Left lung (tissue), 10 donors: ENCODE measurements around the gene IGF2BP2. TPM values are rescaled to one million over a fixed set of nuclear protein-coding genes. Genes with fewer than 3 reads are reported as not detected.
"Not testable (repeated sequence)": the region's sequence is repeated elsewhere in the genome, so short reads cannot be mapped to it uniquely, and the experiment has no call there.

ENCODE experiments used
- ATAC-seq: fragments of 200-7000 bp; cut with Tn5 transposase; one replicate; pipeline ENCODE4 v1.9.1; 2020; ENCODE audit warnings: moderate library complexity
- DNase-seq, 4 donors: peaks; one replicate each; pipeline ENCODE4 v3.0.0-alpha.2; 2013 to 2020
- H3K27ac ChIP-seq, 2 donors: fragments of 200-600 bp; sonication (generic) in 1 of 2; one replicate each; pipeline versions ENCODE4 v1.5.0 to v1.8.0; 2020 to 2021
- H3K27me3 ChIP-seq, 2 donors: fragments of 200-600 bp; sonication (generic) in 1 of 2; one replicate each; pipeline versions ENCODE4 v1.5.0 to v1.8.0; 2020 to 2021
- H3K36me3 ChIP-seq, 2 donors: fragments of 200-600 bp; sonication (generic) in 1 of 2; one replicate each; pipeline versions ENCODE4 v1.5.0 to v1.8.0; 2020 to 2021
- H3K4me1 ChIP-seq, 2 donors: fragments of 200-600 bp; one replicate each; pipeline ENCODE4 v1.8.0; 2021
- H3K4me3 ChIP-seq, 2 donors: fragments of 200-600 bp; sonication (generic) in 1 of 2; one replicate each; pipeline versions ENCODE4 v1.5.0 to v1.8.0; 2020 to 2021; ENCODE audit warnings: mild to moderate bottlenecking in 1 of 2
- H3K9me3 ChIP-seq, 2 donors: fragments of 200-600 bp; sonication (generic) in 1 of 2; one replicate each; pipeline versions ENCODE4 v1.5.0 to v1.8.0; 2020 to 2021
- intact Hi-C, 2 donors: fragments of 100-400 bp; cut with DNase I; formaldehyde crosslinking; loops; one replicate each; pipeline versions ENCODE4 v1.11.2 to v1.14.2; 2022
- polyA plus RNA-seq, 6 donors: library from polyadenylated mRNA; unstranded; fragments of 120-200 nt; gene quantifications; one replicate each; pipeline ENCODE4 v1.2.1, GENCODE V29; 2013; ENCODE audit not compliant: insufficient read length in 6 of 6
- total RNA-seq, 2 donors: library from RNA; stranded (reverse); fragmentation: NEBNext Ultra II Directional; extraction: Animal tissue kit (Norgen Biotek cat#: 25700); gene quantifications; one replicate each; pipeline ENCODE4 v1.2.1, GENCODE V29; 2021
- TF ChIP-seq, protein P1 (sequence below), 2 donors: fragments of 200-600 bp; sonication (generic) in 1 of 2; IDR thresholded peaks; one replicate each; pipeline versions ENCODE4 v1.5.0 to v1.8.0; 2021; ENCODE audit warnings: antibody characterized with exemption in 2 of 2
- donor health status: DM: no; HTN: yes; CAD: no.
- donor health status: DM: no; HTN: no; CAD: no.

Gene IGF2BP2
- total and polyA plus RNA-seq, 8 donors, result 16.8 to 78.9 (median 67.7) TPM

DNA sequence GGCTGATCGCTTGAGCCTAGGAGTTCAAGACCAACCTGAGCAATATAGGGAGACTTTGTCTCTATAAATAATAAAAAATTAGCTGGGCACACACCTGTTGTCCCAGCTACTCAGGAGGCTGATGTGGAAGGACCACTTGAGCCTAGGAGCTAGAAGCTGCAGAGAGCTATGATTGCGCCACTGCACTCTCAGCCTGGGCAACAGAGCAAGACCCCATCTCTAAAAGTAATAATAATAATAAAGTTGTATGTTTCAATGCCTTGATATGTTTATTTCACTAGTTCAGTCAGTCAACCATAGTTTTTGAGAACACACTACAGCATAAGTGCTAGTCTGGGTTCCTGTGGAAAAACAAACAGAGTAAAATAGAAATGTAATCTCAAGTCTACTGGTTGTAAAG, 36.5 kb downstream of the IGF2BP2 start:
- H3K9me3 ChIP-seq, result no peaks in the 10 kb centered on the region
- no peaks in the 10 kb centered on the region for H3K27me3 ChIP-seq
- no peaks in the 10 kb centered on the region for H3K36me3 ChIP-seq
- H3K4me1 ChIP-seq, result no peaks in the 10 kb centered on the region
- no peak overlapping the region for H3K27ac ChIP-seq
- no peak overlapping the region for H3K4me3 ChIP-seq
- DNase-seq (no peak), ATAC-seq (no peak)
- TF ChIP-seq, protein P1, sequence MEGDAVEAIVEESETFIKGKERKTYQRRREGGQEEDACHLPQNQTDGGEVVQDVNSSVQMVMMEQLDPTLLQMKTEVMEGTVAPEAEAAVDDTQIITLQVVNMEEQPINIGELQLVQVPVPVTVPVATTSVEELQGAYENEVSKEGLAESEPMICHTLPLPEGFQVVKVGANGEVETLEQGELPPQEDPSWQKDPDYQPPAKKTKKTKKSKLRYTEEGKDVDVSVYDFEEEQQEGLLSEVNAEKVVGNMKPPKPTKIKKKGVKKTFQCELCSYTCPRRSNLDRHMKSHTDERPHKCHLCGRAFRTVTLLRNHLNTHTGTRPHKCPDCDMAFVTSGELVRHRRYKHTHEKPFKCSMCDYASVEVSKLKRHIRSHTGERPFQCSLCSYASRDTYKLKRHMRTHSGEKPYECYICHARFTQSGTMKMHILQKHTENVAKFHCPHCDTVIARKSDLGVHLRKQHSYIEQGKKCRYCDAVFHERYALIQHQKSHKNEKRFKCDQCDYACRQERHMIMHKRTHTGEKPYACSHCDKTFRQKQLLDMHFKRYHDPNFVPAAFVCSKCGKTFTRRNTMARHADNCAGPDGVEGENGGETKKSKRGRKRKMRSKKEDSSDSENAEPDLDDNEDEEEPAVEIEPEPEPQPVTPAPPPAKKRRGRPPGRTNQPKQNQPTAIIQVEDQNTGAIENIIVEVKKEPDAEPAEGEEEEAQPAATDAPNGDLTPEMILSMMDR (IDR thresholded peaks at IDR 0.05), result no peak
- intact Hi-C loops, result no loop called here

DNA sequence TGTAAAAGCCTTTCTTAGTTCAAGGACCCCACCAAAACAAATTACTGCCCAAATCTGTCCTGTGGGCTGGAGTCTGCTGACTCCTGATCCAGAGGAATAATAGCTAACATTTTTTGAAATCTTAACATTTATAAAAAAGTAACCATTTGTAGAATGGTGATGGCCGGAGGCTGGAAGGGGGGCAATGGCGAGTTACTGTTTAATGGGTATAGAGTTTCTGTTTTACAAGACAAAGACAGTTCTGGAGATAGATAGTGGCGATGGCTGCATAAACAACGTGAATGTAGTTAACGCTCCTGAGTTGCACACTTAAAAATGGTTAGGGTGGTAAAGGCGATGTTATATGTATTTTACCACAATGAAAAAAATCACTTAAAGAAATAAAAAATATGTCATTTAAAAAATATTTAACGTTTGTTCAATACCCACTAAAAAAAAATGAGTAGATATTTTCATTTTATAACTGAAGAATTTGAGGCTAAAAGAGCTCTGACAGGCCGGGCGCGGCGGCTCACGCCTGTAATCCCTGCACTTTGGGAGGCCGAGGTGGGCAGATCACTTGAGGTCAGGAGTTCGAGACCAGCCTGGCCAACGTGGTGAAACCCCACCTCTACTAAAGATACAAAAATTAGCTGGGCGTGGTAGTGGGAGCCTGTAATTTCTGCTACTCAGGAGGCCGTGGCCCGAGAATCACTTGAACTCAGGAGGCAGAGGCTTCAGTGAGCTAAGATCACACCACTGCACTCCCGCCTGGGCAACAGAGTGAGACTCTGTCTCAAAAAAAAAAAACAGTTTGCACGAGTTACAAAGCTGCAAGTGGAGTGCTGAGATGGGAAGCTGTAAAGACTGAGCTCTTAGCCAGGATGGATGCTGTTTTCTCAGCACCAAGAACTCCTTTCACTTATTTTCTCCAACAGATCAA, 37.6 kb downstream of the IGF2BP2 start:
- Histone ChIP-seq H3K27me3 (no peaks in the 10 kb centered on the region), H3K4me1 (no peaks in the 10 kb centered on the region), H3K27ac (no peak overlapping the region), H3K4me3 (no peak overlapping the region), H3K9me3 (no peaks in the 10 kb centered on the region), H3K36me3 (no peaks in the 10 kb centered on the region)
- TF ChIP-seq, protein P1 (IDR thresholded peaks at IDR 0.05), result no peak
- no peak for DNase-seq
- ATAC-seq, result no peak
- intact Hi-C loops, result no loop called here

DNA sequence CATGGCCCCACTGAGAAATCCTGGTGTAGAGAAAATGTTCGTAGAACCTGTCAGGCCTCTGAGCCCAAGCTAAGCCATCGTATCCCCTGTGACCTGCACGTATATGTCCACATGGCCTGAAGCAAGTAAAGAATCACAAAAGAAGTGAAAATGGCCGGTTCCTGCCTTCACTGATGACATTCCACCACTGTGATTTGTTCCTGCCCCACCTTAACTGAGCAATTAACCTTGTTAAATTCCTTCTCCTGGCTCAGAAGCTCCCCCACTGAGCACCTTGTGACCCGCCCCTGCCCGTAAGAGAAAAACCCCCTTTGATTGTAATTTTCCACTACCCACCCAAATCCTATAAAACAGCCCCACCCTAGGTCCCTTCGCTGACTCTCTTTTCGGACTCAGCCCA, 38.6 kb downstream of the IGF2BP2 start:
- H3K36me3 ChIP-seq, H3K4me3 ChIP-seq, H3K27me3 ChIP-seq, ATAC-seq, H3K27ac ChIP-seq, H3K4me1 ChIP-seq, H3K9me3 ChIP-seq, DNase-seq, intact Hi-C loops: not testable (repeated sequence)

DNA sequence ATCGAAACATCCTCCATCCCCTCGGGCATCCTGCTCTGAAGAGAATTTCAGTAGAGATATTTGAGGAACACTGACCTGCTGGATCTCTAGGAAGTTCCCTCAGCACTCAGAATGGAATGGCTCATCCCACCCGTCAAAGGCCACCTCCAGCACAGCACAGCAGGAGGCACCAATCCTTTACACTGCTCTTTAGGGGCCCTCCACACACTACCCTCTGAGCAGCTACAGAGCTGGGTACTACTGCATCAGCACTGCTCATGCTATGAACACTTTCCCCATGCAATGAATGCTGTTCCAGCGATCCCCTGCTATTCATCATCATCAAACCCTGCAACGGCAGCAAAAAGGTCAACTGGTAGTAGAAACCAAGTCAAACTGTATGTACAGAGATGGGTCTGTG, 40.5 kb downstream of the IGF2BP2 start:
- H3K27ac ChIP-seq, result no peak overlapping the region
- no peaks in the 10 kb centered on the region for H3K9me3 ChIP-seq
- TF ChIP-seq, protein P1 (IDR thresholded peaks at IDR 0.05), result no peak
- no peaks in the 10 kb centered on the region for H3K36me3 ChIP-seq
- ATAC-seq, result no peak
- no peaks in the 10 kb centered on the region for H3K27me3 ChIP-seq
- intact Hi-C loops, result no loop called here
- no peaks in the 10 kb centered on the region for H3K4me1 ChIP-seq
- no peak overlapping the region for H3K4me3 ChIP-seq
- DNase-seq, result no peak

DNA sequence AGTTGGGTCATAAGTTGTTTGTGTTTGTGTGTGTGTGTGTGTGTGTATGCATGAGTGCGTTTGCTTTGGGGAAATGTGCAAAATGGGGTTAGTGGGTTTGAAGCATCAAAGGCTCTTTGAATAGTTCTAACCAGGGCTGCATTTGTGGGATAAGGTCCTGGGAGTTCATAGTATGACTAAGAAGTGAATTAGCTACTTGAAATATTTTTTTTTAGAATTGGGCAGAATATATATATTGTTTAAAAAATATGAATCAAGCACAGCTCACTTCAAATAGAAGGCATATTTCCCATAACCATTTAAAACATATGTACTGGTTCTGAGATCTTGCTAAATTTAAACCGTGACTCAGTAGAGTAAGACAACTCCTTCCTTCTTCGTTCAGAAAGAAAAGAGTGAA, 43.1 kb downstream of the IGF2BP2 start:
- TF ChIP-seq, protein P1 (IDR thresholded peaks at IDR 0.05), result no peak
- H3K36me3 ChIP-seq, result no peaks in the 10 kb centered on the region
- no peaks in the 10 kb centered on the region for H3K27me3 ChIP-seq
- intact Hi-C loops, result no loop called here
- no peak overlapping the region for H3K27ac ChIP-seq
- no peaks in the 10 kb centered on the region for H3K4me1 ChIP-seq
- no peaks in the 10 kb centered on the region for H3K9me3 ChIP-seq
- DNase-seq (no peak), ATAC-seq (no peak)
- no peak overlapping the region for H3K4me3 ChIP-seq
